Trophoblast cell (in vitro differentiated cells and primary cell): ENCODE data around the gene LCE1C.

ENCODE experiments used
- DNase-seq, 2 donors: peaks; one replicate each; pipeline ENCODE4 v3.0.0-alpha.2; 2016
- H2AFZ ChIP-seq: 2 replicates; pipeline ENCODE4 v1.6.1; 2013; ENCODE audit warnings: low read length, moderate library complexity, mild to moderate bottlenecking; ENCODE audit not compliant: insufficient read depth, poor library complexity
- H2AK5ac ChIP-seq: 2 replicates; pipeline ENCODE4 v1.6.1; 2013; ENCODE audit warnings: mild to moderate bottlenecking, low read length
- H2BK120ac ChIP-seq: 2 replicates; pipeline ENCODE4 v1.6.1; 2013; ENCODE audit warnings: low read length, mild to moderate bottlenecking, moderate library complexity; ENCODE audit not compliant: insufficient read depth, poor library complexity
- H2BK12ac ChIP-seq: 2 replicates; pipeline ENCODE4 v1.6.1; 2013; ENCODE audit warnings: mild to moderate bottlenecking, low read length, moderate library complexity
- H2BK5ac ChIP-seq: 2 replicates; pipeline ENCODE4 v1.6.1; 2013; ENCODE audit warnings: low read length, low read depth, moderate library complexity, mild to moderate bottlenecking; ENCODE audit not compliant: poor library complexity
- H3K14ac ChIP-seq: 2 replicates; pipeline ENCODE4 v1.6.1; 2013; ENCODE audit warnings: mild to moderate bottlenecking, low read length
- H3K18ac ChIP-seq: 2 replicates; pipeline ENCODE4 v1.6.1; 2013; ENCODE audit warnings: mild to moderate bottlenecking, low read length
- H3K23ac ChIP-seq: 2 replicates; pipeline ENCODE4 v1.6.1; 2013; ENCODE audit warnings: low read length
- H3K27ac ChIP-seq: 2 replicates; pipeline ENCODE4 v1.5.1; 2013; ENCODE audit warnings: low read depth, mild to moderate bottlenecking, inconsistent platforms, low read length, moderate library complexity
- H3K27me3 ChIP-seq: 2 replicates; pipeline ENCODE4 v1.6.1; 2013; ENCODE audit warnings: inconsistent platforms, mild to moderate bottlenecking, low read length, moderate library complexity; ENCODE audit not compliant: insufficient read depth
- H3K36me3 ChIP-seq, 2 experiments: 1 replicate in 1 of 2; 2 replicates in 1 of 2; pipeline ENCODE4 v1.6.1; 2013; ENCODE audit warnings: low read length in 2 of 2, mild to moderate bottlenecking in 2 of 2, moderate library complexity in 1 of 2; ENCODE audit not compliant: insufficient read depth in 2 of 2, control insufficient read depth in 1 of 2
- H3K4ac ChIP-seq: 2 replicates; pipeline ENCODE4 v1.6.1; 2013; ENCODE audit warnings: low read depth, mild to moderate bottlenecking, low read length, moderate library complexity
- H3K4me1 ChIP-seq, 2 experiments: 1 replicate in 1 of 2; 2 replicates in 1 of 2; pipeline ENCODE4 v1.6.1; 2013; ENCODE audit warnings: low read length in 2 of 2, mild to moderate bottlenecking in 2 of 2, moderate library complexity in 1 of 2; ENCODE audit not compliant: insufficient read depth in 2 of 2, control insufficient read depth in 1 of 2
- H3K4me2 ChIP-seq: 2 replicates; pipeline ENCODE4 v1.6.1; 2013; ENCODE audit warnings: inconsistent platforms, mild to moderate bottlenecking, low read length, moderate library complexity
- H3K4me3 ChIP-seq: 2 replicates; pipeline ENCODE4 v1.5.1; 2013; ENCODE audit warnings: mild to moderate bottlenecking, low read depth, low read length, inconsistent platforms
- H3K79me1 ChIP-seq: one replicate; pipeline ENCODE4 v1.6.1; 2013; ENCODE audit warnings: low read length
- H3K79me2 ChIP-seq: 2 replicates; pipeline ENCODE4 v1.6.1; 2013; ENCODE audit warnings: low read length, mild to moderate bottlenecking; ENCODE audit not compliant: control insufficient read depth, insufficient read depth, poor library complexity
- H3K9ac ChIP-seq: 2 replicates; pipeline ENCODE4 v1.6.1; 2013; ENCODE audit warnings: mild to moderate bottlenecking, low read length
- H3K9me3 ChIP-seq: 2 replicates; pipeline ENCODE4 v1.6.1; 2013; ENCODE audit warnings: low read depth, mild to moderate bottlenecking, control low read depth, inconsistent platforms, low read length; ENCODE audit not compliant: insufficient read depth
- H4K12ac ChIP-seq: 2 replicates; pipeline ENCODE4 v1.6.1; 2013; ENCODE audit warnings: low read depth, mild to moderate bottlenecking, low read length, moderate library complexity
- H4K8ac ChIP-seq: 2 replicates; pipeline ENCODE4 v1.6.1; 2013; ENCODE audit warnings: low read depth, mild to moderate bottlenecking, low read length, moderate library complexity
- H4K91ac ChIP-seq: one replicate; pipeline ENCODE4 v1.6.1; 2013; ENCODE audit warnings: low read depth, mild to moderate bottlenecking, low read length, moderate library complexity
- WGBS: extraction: QIAGEN DNeasy Blood & Tissue Kit; methylation state at CpG from one replicate; pipeline ENCODE4 v1.1.7; 2013; ENCODE audit warnings: missing lambda C conversion rate; ENCODE audit not compliant: insufficient read length, insufficient coverage; ENCODE audit errors: extremely low coverage; 5-methylcytosine and 5-hydroxymethylcytosine counted together

Gene LCE1C

DNA sequence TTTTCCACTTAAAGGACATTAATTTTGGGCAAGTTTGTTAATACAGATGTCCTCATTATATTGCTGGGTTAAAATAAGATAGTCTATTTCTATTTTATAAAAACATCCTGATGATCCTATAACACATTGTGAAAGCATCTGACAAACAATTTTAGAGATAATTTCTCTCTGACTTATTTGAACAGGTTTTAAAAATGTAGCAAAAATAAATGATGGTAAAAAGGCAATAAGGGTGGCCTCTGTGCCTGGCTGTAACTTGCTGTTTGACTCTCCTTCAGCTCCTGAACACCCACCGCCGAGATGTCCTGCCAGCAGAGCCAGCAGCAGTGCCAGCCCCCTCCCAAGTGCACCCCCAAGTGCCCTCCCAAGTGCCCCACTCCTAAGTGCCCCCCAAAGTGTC is 20.7 kb upstream of the LCE1C start, which contains the start of gene LCE1A:
TSS of gene LCE1A (plus strand) at position 301 of the 400 bp plus-strand sequence. CDS start at position 301, 0 bp downstream.
- no peaks in the 10 kb centered on the region for H3K36me3 ChIP-seq
- no peak within 1 kb of the TSS for H4K91ac ChIP-seq
- no peak within 1 kb of the TSS for H3K27ac ChIP-seq
- H4K8ac ChIP-seq, result no peak within 1 kb of the TSS
- H3K14ac ChIP-seq, result no peak within 1 kb of the TSS
- H3K4me2 ChIP-seq, result no peak within 1 kb of the TSS
- H3K4ac ChIP-seq, result no peak within 1 kb of the TSS
- H3K79me2 ChIP-seq, result no peaks in the 10 kb centered on the region
- DNase-seq, result no peak
- H2AFZ ChIP-seq, result no peak within 1 kb of the TSS
- H3K9ac ChIP-seq, result no peak within 1 kb of the TSS
- no peak within 1 kb of the TSS for H4K12ac ChIP-seq
- H2BK120ac ChIP-seq, result no peak within 1 kb of the TSS
- no peak within 1 kb of the TSS for H2BK5ac ChIP-seq
- H2BK12ac ChIP-seq, result no peak within 1 kb of the TSS
- no peaks in the 10 kb centered on the region for H3K27me3 ChIP-seq
- H3K4me3 ChIP-seq, result no peak within 1 kb of the TSS
- H3K4me1 ChIP-seq, result no peaks in the 10 kb centered on the region
- H3K79me1 ChIP-seq, result no peaks in the 10 kb centered on the region
- no peak within 1 kb of the TSS for H3K18ac ChIP-seq
- no peak within 1 kb of the TSS for H2AK5ac ChIP-seq
- no peak within 1 kb of the TSS for H3K23ac ChIP-seq
- no CpG with 5 or more reads among the region's 2 CpGs for WGBS
- peaks cover 10% of the 10 kb centered on the region for H3K9me3 ChIP-seq

DNA sequence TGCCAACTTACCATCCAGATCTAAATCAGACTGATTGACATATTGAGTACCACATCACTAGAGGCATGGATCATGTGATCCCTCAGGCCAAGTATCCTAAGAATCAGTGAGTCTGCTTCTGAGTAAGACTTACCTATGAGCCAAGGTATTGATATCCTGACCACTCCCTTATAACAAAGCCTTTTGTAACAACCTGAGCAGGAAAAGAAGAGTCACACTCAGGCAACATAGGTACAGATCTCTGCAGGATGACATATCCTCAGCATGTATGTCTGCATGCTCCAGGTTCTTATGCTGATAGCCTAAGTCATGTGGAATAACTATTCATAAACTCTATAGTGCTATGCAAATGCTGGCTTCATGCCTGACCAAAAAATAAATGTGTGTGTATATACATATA is 18.5 kb upstream of the LCE1C start:
- Histone ChIP-seq H3K4me2 (no peak overlapping the region), H3K4me3 (no peak overlapping the region), H4K91ac (no peak overlapping the region)

DNA sequence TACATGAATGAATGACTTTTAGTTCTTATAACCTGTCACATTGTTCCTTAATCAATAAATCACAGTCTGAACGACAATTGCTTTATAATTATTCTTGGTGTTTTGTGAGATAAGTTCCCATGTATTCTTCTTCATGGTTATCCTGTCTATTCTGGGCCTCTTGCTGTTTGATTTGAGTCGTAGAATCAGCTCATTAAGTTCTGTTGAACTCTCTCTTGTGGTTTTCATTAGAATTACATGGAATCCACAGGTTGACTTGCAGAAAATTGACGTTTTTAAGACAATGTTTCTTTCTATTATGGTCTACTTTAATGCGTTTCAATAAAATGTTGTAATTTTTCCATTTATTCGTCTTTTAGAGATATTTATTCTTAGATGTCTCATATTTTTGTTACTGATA is 16.8 kb upstream of the LCE1C start:
- H3K4me2 ChIP-seq, result no peak overlapping the region
- H3K79me2 ChIP-seq, result no peaks in the 10 kb centered on the region
- H3K36me3 ChIP-seq, result no peaks in the 10 kb centered on the region
- no peak overlapping the region for H4K91ac ChIP-seq
- no peak overlapping the region for H3K9ac ChIP-seq
- DNase-seq, result no peak
- no peak overlapping the region for H4K12ac ChIP-seq
- no peak overlapping the region for H3K18ac ChIP-seq
- H2BK5ac ChIP-seq, result no peak overlapping the region
- peaks cover 13% of the 10 kb centered on the region for H3K9me3 ChIP-seq
- H3K79me1 ChIP-seq, result no peaks in the 10 kb centered on the region
- H2AK5ac ChIP-seq, result no peak overlapping the region
- H3K14ac ChIP-seq, result no peak overlapping the region
- no peak overlapping the region for H3K27ac ChIP-seq
- WGBS, result no CpG with 5 or more reads among the region's 5 CpGs
- H3K23ac ChIP-seq, result no peak overlapping the region
- H3K27me3 ChIP-seq, result no peaks in the 10 kb centered on the region
- no peak overlapping the region for H2AFZ ChIP-seq
- H3K4me1 ChIP-seq, result no peaks in the 10 kb centered on the region
- H3K4me3 ChIP-seq, result no peak overlapping the region
- H3K4ac ChIP-seq, result no peak overlapping the region
- no peak overlapping the region for H2BK120ac ChIP-seq
- no peak overlapping the region for H4K8ac ChIP-seq
- no peak overlapping the region for H2BK12ac ChIP-seq

More for the DNA sequence above, 18.5 kb upstream of the LCE1C start:
- H3K79me2 ChIP-seq, result no peaks in the 10 kb centered on the region
- no peak overlapping the region for H2AK5ac ChIP-seq
- H3K36me3 ChIP-seq, result no peaks in the 10 kb centered on the region
- DNase-seq, result no peak
- no peak overlapping the region for H3K18ac ChIP-seq
- H3K14ac ChIP-seq, result no peak overlapping the region
- no peak overlapping the region for H3K27ac ChIP-seq
- H3K79me1 ChIP-seq, result no peaks in the 10 kb centered on the region
- no peaks in the 10 kb centered on the region for H3K4me1 ChIP-seq
- no peak overlapping the region for H3K23ac ChIP-seq
- no peak overlapping the region for H2BK5ac ChIP-seq
- no peak overlapping the region for H2AFZ ChIP-seq
- no peak overlapping the region for H2BK12ac ChIP-seq
- no peaks in the 10 kb centered on the region for H3K27me3 ChIP-seq
- no peak overlapping the region for H3K4ac ChIP-seq
- H4K12ac ChIP-seq, result no peak overlapping the region
- no peak overlapping the region for H4K8ac ChIP-seq
- H3K9me3 ChIP-seq, result peaks cover 8% of the 10 kb centered on the region
- no peak overlapping the region for H2BK120ac ChIP-seq
- no peak overlapping the region for H3K9ac ChIP-seq

DNA sequence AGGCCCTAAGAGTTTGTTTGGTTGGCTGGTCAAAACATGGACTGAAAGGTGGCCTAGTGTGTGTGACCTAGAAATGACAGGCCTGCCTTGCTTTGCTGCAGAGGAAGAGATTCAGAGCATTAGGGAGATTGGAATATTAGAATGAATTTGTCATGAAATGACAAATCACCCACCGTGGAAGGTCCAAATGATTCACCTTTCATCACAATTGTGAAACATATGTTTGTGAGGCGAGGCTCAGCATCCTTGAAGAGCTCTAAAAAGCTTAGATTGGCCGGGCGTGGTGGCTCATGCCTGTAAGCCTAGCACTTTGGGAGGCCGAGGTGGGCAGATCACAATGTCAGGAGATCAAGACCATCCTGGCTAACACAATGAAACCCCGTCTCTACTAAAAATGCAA is 10.9 kb upstream of the LCE1C start:
- Histone ChIP-seq H3K4me3 (no peak overlapping the region), H3K4me2 (no peak overlapping the region), H3K79me2 (no peaks in the 10 kb centered on the region), H2BK12ac (no peak overlapping the region), H3K27ac (no peak overlapping the region), H2AFZ (no peak overlapping the region), H3K4me1 (no peaks in the 10 kb centered on the region), H3K9me3 (peaks cover 10% of the 10 kb centered on the region), H3K23ac (no peak overlapping the region), H2BK5ac (no peak overlapping the region), H3K18ac (no peak overlapping the region), H3K36me3 (no peaks in the 10 kb centered on the region), H4K91ac (no peak overlapping the region), H3K9ac (no peak overlapping the region), H2BK120ac (no peak overlapping the region), H3K27me3 (no peaks in the 10 kb centered on the region), H4K12ac (no peak overlapping the region), H3K4ac (no peak overlapping the region), H2AK5ac (no peak overlapping the region), H4K8ac (no peak overlapping the region), H3K14ac (no peak overlapping the region), H3K79me1 (no peaks in the 10 kb centered on the region)
- WGBS, result no CpG with 5 or more reads among the region's 6 CpGs
- DNase-seq, result no peak
